ENCODE measurements around the gene SNX22. TPM values are rescaled to one million over a fixed set of nuclear protein-coding genes. Genes with fewer than 3 reads are reported as not detected.

Gene SNX22
- total and polyA plus RNA-seq, 4 donors = 2.2 to 37.4 (median 3.1) TPM

DNA sequence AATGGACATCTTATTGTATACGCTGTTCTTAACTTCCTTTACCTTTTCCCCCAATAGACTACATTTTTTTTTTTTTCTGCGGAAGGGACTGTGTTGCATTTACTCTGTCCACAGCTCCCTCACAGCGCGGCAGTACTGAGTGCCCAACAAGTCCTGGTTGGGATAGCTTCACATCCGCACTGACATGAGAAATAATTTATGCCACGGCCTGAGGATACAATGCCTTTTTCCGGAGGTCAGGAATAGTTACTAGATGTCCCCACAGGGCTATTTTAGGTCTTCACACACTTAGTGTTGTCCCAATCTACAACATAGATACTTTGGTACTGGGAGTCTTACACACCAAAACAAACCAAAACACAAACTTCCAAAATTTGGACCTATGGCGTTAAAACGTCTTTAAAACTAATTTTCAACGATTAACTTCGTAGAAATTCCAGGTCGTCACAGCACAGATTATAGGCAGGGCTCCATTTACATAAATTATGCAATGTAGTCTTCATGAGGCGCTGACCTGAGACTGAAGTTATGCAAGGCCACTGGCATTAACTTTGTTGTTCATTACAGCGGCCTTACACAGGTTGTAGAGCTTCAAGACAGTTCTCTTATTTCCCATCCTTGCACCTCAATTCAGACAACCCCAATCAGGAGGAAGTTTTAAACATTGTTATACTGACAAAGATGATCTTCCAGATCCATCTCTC lies 12.3 kb downstream of the SNX22 start:
- H3K27ac ChIP-seq (ENCODE audit: low read depth in 1 of 2, low read length in 2 of 2) = peak overlapping the region; percentile 78 to 88
- H3K36me3 ChIP-seq (ENCODE audit: control insufficient read depth in 4 of 4, insufficient read depth in 3 of 4, low read depth in 1 of 4, low read length in 3 of 4) = peaks cover 9 to 15% (median 13%) of the 10 kb centered on the region in 4 donors
- TF ChIP-seq FOXA1 (IDR thresholded peaks at IDR 0.05) (no peak), RAD21 (IDR thresholded peaks at IDR 0.05) (no peak), HNF4A (conservative IDR thresholded peaks at IDR 0.05) (peak; percentile 28 to 43), ATF3 (IDR thresholded peaks at IDR 0.05) (peak; percentile 45), HNF4G (IDR thresholded peaks at IDR 0.05) (no peak), SP1 (IDR thresholded peaks at IDR 0.05) (no peak), EGR1 (IDR thresholded peaks at IDR 0.05; ENCODE audit: low read depth in 2 of 2) (no peak), GABPA (IDR thresholded peaks at IDR 0.05 in 1 of 2, conservative IDR thresholded peaks at IDR 0.05 in 1 of 2) (no peak), RXRA (IDR thresholded peaks at IDR 0.05) (peak; percentile 65 to 71), NR2F2 (IDR thresholded peaks at IDR 0.05) (no peak), JUND (IDR thresholded peaks at IDR 0.05) (no peak), CTCF (IDR thresholded peaks at IDR 0.05; ENCODE audit: low read depth, low read length, missing input control) (peak; percentile 10), TAF1 (conservative IDR thresholded peaks at IDR 0.05) (peak; percentile 55), YY1 (IDR thresholded peaks at IDR 0.05) (peak; percentile 59), FOXA2 (IDR thresholded peaks at IDR 0.05) (peak; percentile 3)
- TF ChIP-seq, protein P1, sequence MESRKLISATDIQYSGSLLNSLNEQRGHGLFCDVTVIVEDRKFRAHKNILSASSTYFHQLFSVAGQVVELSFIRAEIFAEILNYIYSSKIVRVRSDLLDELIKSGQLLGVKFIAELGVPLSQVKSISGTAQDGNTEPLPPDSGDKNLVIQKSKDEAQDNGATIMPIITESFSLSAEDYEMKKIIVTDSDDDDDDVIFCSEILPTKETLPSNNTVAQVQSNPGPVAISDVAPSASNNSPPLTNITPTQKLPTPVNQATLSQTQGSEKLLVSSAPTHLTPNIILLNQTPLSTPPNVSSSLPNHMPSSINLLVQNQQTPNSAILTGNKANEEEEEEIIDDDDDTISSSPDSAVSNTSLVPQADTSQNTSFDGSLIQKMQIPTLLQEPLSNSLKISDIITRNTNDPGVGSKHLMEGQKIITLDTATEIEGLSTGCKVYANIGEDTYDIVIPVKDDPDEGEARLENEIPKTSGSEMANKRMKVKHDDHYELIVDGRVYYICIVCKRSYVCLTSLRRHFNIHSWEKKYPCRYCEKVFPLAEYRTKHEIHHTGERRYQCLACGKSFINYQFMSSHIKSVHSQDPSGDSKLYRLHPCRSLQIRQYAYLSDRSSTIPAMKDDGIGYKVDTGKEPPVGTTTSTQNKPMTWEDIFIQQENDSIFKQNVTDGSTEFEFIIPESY (IDR thresholded peaks at IDR 0.05) = no peak
- TF ChIP-seq, protein P2, sequence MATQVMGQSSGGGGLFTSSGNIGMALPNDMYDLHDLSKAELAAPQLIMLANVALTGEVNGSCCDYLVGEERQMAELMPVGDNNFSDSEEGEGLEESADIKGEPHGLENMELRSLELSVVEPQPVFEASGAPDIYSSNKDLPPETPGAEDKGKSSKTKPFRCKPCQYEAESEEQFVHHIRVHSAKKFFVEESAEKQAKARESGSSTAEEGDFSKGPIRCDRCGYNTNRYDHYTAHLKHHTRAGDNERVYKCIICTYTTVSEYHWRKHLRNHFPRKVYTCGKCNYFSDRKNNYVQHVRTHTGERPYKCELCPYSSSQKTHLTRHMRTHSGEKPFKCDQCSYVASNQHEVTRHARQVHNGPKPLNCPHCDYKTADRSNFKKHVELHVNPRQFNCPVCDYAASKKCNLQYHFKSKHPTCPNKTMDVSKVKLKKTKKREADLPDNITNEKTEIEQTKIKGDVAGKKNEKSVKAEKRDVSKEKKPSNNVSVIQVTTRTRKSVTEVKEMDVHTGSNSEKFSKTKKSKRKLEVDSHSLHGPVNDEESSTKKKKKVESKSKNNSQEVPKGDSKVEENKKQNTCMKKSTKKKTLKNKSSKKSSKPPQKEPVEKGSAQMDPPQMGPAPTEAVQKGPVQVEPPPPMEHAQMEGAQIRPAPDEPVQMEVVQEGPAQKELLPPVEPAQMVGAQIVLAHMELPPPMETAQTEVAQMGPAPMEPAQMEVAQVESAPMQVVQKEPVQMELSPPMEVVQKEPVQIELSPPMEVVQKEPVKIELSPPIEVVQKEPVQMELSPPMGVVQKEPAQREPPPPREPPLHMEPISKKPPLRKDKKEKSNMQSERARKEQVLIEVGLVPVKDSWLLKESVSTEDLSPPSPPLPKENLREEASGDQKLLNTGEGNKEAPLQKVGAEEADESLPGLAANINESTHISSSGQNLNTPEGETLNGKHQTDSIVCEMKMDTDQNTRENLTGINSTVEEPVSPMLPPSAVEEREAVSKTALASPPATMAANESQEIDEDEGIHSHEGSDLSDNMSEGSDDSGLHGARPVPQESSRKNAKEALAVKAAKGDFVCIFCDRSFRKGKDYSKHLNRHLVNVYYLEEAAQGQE (IDR thresholded peaks at IDR 0.05) = peak; percentile 33
- TF ChIP-seq, protein P3, sequence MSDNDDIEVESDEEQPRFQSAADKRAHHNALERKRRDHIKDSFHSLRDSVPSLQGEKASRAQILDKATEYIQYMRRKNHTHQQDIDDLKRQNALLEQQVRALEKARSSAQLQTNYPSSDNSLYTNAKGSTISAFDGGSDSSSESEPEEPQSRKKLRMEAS (IDR thresholded peaks at IDR 0.05) = peak; percentile 8
- H3K4me1 ChIP-seq (ENCODE audit: control insufficient read depth in 4 of 4, insufficient read depth in 4 of 4, low read length in 3 of 4) = peaks cover 3 to 35% (median 21%) of the 10 kb centered on the region in 4 donors
- no peak for DNase-seq (ENCODE audit: low spot score)
- 24% methylated on average over 14 of the region's 14 CpGs for WGBS
- H3K4me3 ChIP-seq (ENCODE audit: low read depth in 1 of 3, low read length in 3 of 3) = peak overlapping the region; percentile 9 to 51 (median 21)
- peak overlapping the region; percentile 4 to 75 for H3K9ac ChIP-seq (ENCODE audit: low read depth in 1 of 2, low read length in 2 of 2)
- H3K9me3 ChIP-seq (ENCODE audit: control insufficient read depth in 4 of 4, low read length in 3 of 4) = no peaks in the 10 kb centered on the region
- no peaks in the 10 kb centered on the region for H3K27me3 ChIP-seq (ENCODE audit: control insufficient read depth in 4 of 4, insufficient read depth in 4 of 4, low read length in 3 of 4)

Data from liver (tissue), 9 donors.